ENCODE data around the gene PCDH11Y. TPM values are rescaled to one million over a fixed set of nuclear protein-coding genes. Genes with fewer than 3 reads are reported as not detected.
"Not testable (repeated sequence)": the region's sequence is repeated elsewhere in the genome, so short reads cannot be mapped to it uniquely, and the experiment has no call there.

PCDH11Y gene
- total RNA-seq, 2 experiments from 2014 or later = not detected

- not testable (repeated sequence) for H3K36me3 Mint-ChIP-seq, H3K27me3 Mint-ChIP-seq, H3K4me3 Mint-ChIP-seq, H3K27ac Mint-ChIP-seq, H3K9me3 Mint-ChIP-seq, H3K4me1 Mint-ChIP-seq, DNase-seq
Observed at GRCh38 chrY:5708727-5709126, 708.6 kb downstream of the PCDH11Y start.

- H3K36me3 Mint-ChIP-seq, H3K9me3 Mint-ChIP-seq, H3K27me3 Mint-ChIP-seq, H3K27ac Mint-ChIP-seq, DNase-seq, H3K4me3 Mint-ChIP-seq, H3K4me1 Mint-ChIP-seq: not testable (repeated sequence)
Observed at GRCh38 chrY:5709788-5710381, 709.8 kb downstream of the PCDH11Y start.

GRCh38 chrY:5761403-5761802, 761.3 kb downstream of the PCDH11Y start:
- not testable (repeated sequence) for H3K4me1 Mint-ChIP-seq, H3K27ac Mint-ChIP-seq, H3K36me3 Mint-ChIP-seq, H3K9me3 Mint-ChIP-seq, DNase-seq, H3K27me3 Mint-ChIP-seq, H3K4me3 Mint-ChIP-seq

- DNase-seq, H3K27ac Mint-ChIP-seq, H3K4me1 Mint-ChIP-seq, H3K4me3 Mint-ChIP-seq, H3K9me3 Mint-ChIP-seq, H3K27me3 Mint-ChIP-seq, H3K36me3 Mint-ChIP-seq: not testable (repeated sequence)
Observed at GRCh38 chrY:5776485-5776884, 776.4 kb downstream of the PCDH11Y start.
